HepG2 (cell line): ENCODE data around the gene DMTF1. TPM values are rescaled to one million over a fixed set of nuclear protein-coding genes. Genes with fewer than 3 reads are reported as not detected.
A peak's percentile ranks its signal among the peaks of the same experiment; 100 is the strongest.

Source experiments
- ATAC-seq: fragments of 200-7000 bp; cut with Tn5 transposase; 3 replicates; pipeline ENCODE4 v1.9.1; 2020; ENCODE audit warnings: mild to moderate bottlenecking, moderate library complexity
- BruUV-seq: library from RNA; stranded (reverse); fragments of 400-500 nt; replicated peaks from 2 replicates; lab custom pipeline; 2021; lab: Mats Ljungman, UMichigan
- CTCF ChIA-PET: fragments of 300-600 bp; formaldehyde crosslinking; extraction: SDS; loops from one replicate; lab custom pipeline; 2021; ENCODE audit warnings: low total read pairs, inconsistent platforms, low intra/inter-chr PET ratio; lab: Yijun Ruan, JAX
- POLR2A ChIA-PET: fragments of 350-600 bp; sonication (Branson Sonifier 250); formaldehyde crosslinking; loops from one replicate; lab custom pipeline; 2020; ENCODE audit warnings: antibody characterized with exemption, inconsistent platforms; lab: Yijun Ruan, JAX
- DNase-seq: peaks from one replicate; pipeline ENCODE4 v3.0.0-alpha.2; 2015; ENCODE audit warnings: low spot score
- FAIRE-seq: peaks from 3 replicates; lab custom pipeline; 2011; peaks lifted over from hg19 to GRCh38; lab: Jason Lieb, UNC
- H2AFZ ChIP-seq: one replicate; pipeline ENCODE4 v1.6.1; 2011; ENCODE audit warnings: low read length, inconsistent platforms
- H3K27ac ChIP-seq: fragments of 300-600 bp; 3 replicates; pipeline ENCODE4 v1.8.0; 2011; ENCODE audit warnings: mixed run types, mild to moderate bottlenecking, mixed read lengths, low read length, inconsistent platforms; ENCODE audit not compliant: insufficient read depth; ENCODE audit errors: extremely low read length
- H3K27me3 ChIP-seq, 2 experiments: fragments of 200-600 bp in 1 of 2; 2 replicates in 1 of 2; 3 replicates in 1 of 2; pipeline versions ENCODE4 v1.6.0 to v1.8.0; 2011; ENCODE audit warnings: low read length in 2 of 2, mild to moderate bottlenecking in 2 of 2, moderate library complexity in 2 of 2, inconsistent platforms in 1 of 2; ENCODE audit not compliant: insufficient read depth in 2 of 2, control insufficient read depth in 1 of 2
- H3K36me3 ChIP-seq, 2 experiments: fragments of 200-600 bp in 1 of 2; replicated peaks in 1 of 2; 2 replicates in 1 of 2; 3 replicates in 1 of 2; pipeline versions ENCODE4 v1.5.1 to v1.8.0; 2011; ENCODE audit warnings: low read length in 2 of 2, inconsistent platforms in 1 of 2; ENCODE audit not compliant: insufficient read depth in 2 of 2, control insufficient read depth in 1 of 2
- H3K4me1 ChIP-seq: 2 replicates; pipeline ENCODE4 v1.5.1; 2012; ENCODE audit warnings: low read length, inconsistent platforms; ENCODE audit not compliant: insufficient read depth
- H3K4me2 ChIP-seq: 2 replicates; pipeline ENCODE4 v1.6.0; 2011; ENCODE audit warnings: low read depth, low read length, inconsistent platforms
- H3K4me3 ChIP-seq, 3 experiments: fragments of 200-600 bp in 1 of 3; sonication (generic), shearing (Covaris generic) in 1 of 3; replicated peaks in 1 of 3; 2 replicates each; pipeline ENCODE4 v1.5.1; 2011 to 2016; ENCODE audit warnings: low read length in 3 of 3, inconsistent platforms in 2 of 3, low read depth in 2 of 3, mild to moderate bottlenecking in 2 of 3, control low read depth in 1 of 3, mixed read lengths in 1 of 3; ENCODE audit not compliant: insufficient read depth in 1 of 3
- H3K79me2 ChIP-seq: one replicate; pipeline ENCODE4 v1.6.1; 2011; ENCODE audit warnings: low read length, inconsistent platforms; ENCODE audit not compliant: insufficient read depth
- H3K9ac ChIP-seq: 2 replicates; pipeline ENCODE4 v1.6.0; 2011; ENCODE audit warnings: mild to moderate bottlenecking, low read depth, low read length, inconsistent platforms; ENCODE audit not compliant: insufficient read depth
- H3K9me3 ChIP-seq: 2 replicates; pipeline ENCODE4 v1.5.1; 2012; ENCODE audit warnings: mild to moderate bottlenecking, low read length
- H4K20me1 ChIP-seq: 2 replicates; pipeline ENCODE4 v1.6.0; 2011; ENCODE audit warnings: inconsistent platforms, mild to moderate bottlenecking, low read length, moderate library complexity; ENCODE audit not compliant: insufficient read depth
- JUNB ChIP-seq: sonication (generic); formaldehyde crosslinking; IDR thresholded peaks from 2 replicates; pipeline ENCODE4 v1.8.0; 2022; ENCODE audit warnings: missing genetic modification reagents, mild to moderate bottlenecking, borderline replicate concordance
- RBM22 ChIP-seq: fragments of 200-400 bp; formaldehyde crosslinking; optimal IDR thresholded peaks from 2 replicates; pipeline ENCODE3; 2017; ENCODE audit warnings: mild to moderate bottlenecking, low read length, moderate library complexity
- ZFY ChIP-seq: sonication (generic); formaldehyde crosslinking; IDR thresholded peaks from 2 replicates; pipeline ENCODE4 v1.4.0; 2020; ENCODE audit warnings: missing genetic modification reagents
- WGBS: methylation state at CpG from one replicate; pipeline ENCODE4 v1.1.6; 2017; ENCODE audit warnings: low lambda C conversion rate; 5-methylcytosine and 5-hydroxymethylcytosine counted together
- in situ Hi-C: cut with HindIII; loops from 2 replicates; pipeline ENCODE4 v1.10.0; 2017; ENCODE audit warnings: low pct_unique_long_range_greater_than_20kb; ENCODE audit not compliant: extremely low pct_ligation_motif_present
- intact Hi-C: fragments of 100-400 bp; cut with micrococcal nuclease; formaldehyde crosslinking; loops from one replicate; pipeline ENCODE4 v1.10.0; 2022; ENCODE audit not compliant: unreplicated experiment
- polyA plus RNA-seq, 8 experiments: library from polyadenylated mRNA; depleted of rRNA in 3 of 8; stranded (reverse) in 7 of 8; unstranded in 1 of 8; fragments of >200 nt; fragmentation: Illumina TruSeq in 4 of 8; extraction: Trizol in 4 of 8; gene quantifications; 2 replicates each; pipeline versions ENCODE4 v1.2.1 to v1.2.3, GENCODE V29; 2011 to 2016; ENCODE audit warnings: low read depth in 4 of 8, missing spikeins in 1 of 8, mixed read lengths in 1 of 8; ENCODE audit not compliant: insufficient read depth in 1 of 8
- total RNA-seq, 5 experiments: library from RNA; depleted of rRNA; stranded (reverse); fragments of >200 nt; fragmentation: Illumina TruSeq; extraction: Trizol; gene quantifications; 2 replicates each; pipeline ENCODE4 v1.2.3, GENCODE V29; 2016; ENCODE audit warnings: low read depth in 1 of 5
- TF ChIP-seq, protein P1 (sequence below): sonication (generic); formaldehyde crosslinking; IDR thresholded peaks from 2 replicates; pipeline ENCODE4 v1.9.0; 2022; ENCODE audit warnings: low read depth, missing genetic modification reagents

The DMTF1 gene
- total and polyA plus RNA-seq, 2 of the 13 experiments (the other 11 are each of a cell fraction or from before 2014, with no cell fraction given), result 45.8 to 132 TPM

DNA sequence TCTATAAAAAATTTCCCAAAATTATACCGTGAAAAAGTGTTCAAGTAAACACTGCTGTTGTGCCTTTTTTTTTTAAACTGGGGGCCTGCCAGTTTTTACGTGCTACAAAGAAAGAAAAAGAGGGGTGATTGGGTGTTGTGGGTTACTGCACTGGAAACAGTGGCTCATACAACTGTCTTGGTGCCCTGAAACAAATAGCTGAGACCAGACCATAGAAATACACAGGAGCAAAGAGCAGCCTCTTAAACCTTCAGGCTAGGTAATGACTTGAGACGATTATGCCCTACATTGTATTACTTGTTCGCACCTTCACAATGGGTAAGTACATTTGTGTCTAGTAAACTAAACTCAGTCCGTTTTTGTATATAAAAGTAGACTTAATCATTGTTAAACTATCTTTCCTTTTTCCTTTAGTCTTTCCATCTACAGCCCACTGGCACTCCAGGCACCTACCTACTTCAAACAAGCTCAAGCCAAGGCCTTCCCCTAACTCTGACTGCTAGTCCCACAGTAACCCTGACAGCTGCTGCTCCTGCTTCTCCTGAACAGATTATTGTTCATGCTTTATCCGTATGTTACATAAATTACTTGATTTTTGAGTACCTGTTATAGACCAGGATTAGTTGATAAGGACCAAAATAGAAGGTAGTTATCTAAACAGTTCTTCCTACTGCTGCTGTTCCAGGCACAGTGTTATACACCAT is 40.7 kb downstream of the DMTF1 start (continued):
- no peak for TF ChIP-seq JUNB (CRISPR knock-in tag)
- TF ChIP-seq, protein P1, sequence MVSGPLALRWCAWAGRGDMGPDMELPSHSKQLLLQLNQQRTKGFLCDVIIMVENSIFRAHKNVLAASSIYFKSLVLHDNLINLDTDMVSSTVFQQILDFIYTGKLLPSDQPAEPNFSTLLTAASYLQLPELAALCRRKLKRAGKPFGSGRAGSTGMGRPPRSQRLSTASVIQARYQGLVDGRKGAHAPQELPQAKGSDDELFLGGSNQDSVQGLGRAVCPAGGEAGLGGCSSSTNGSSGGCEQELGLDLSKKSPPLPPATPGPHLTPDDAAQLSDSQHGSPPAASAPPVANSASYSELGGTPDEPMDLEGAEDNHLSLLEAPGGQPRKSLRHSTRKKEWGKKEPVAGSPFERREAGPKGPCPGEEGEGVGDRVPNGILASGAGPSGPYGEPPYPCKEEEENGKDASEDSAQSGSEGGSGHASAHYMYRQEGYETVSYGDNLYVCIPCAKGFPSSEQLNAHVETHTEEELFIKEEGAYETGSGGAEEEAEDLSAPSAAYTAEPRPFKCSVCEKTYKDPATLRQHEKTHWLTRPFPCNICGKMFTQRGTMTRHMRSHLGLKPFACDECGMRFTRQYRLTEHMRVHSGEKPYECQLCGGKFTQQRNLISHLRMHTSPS, result no peak
- TF ChIP-seq, all 625 proteins: peak for 0

DNA sequence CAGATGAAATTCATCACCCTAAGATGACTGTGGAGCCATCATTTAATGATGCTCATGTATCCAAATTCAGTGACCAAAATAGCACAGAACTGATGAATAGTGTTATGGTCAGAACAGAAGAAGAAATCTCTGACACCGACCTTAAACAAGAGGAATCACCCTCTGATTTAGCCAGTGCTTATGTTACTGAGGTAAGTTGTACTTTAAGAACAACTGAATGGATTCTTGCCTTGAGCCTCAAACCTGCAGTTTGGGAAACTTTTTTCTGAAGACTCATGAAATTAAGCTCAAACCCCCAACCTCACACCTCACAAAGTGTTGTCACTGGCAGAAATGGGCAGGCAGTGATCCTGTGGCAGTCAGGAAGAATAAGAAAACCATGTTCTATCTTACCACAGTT is 41.7 kb downstream of the DMTF1 start:
- Histone ChIP-seq H3K4me3 (no peak overlapping the region), H3K27ac (no peak overlapping the region), H3K9me3 (no peaks in the 10 kb centered on the region), H3K79me2 (no peaks in the 10 kb centered on the region), H3K4me1 (no peaks in the 10 kb centered on the region), H2AFZ (no peak overlapping the region), H3K9ac (no peak overlapping the region), H4K20me1 (no peaks in the 10 kb centered on the region), H3K4me2 (no peak overlapping the region), H3K36me3 (peaks cover 11 to 72% of the 10 kb centered on the region in 2 experiments), H3K27me3 (no peaks in the 10 kb centered on the region)
- CTCF ChIA-PET, result no interaction called here
- no peak for TF ChIP-seq ZFY
- peak; percentile 25 for TF ChIP-seq RBM22
- intact Hi-C loops (no loop called here), in situ Hi-C loops (no loop called here)
- no peak for DNase-seq
- no peak for FAIRE-seq
- BruUV-seq, result no TSS peak
- no peak for ATAC-seq
- POLR2A ChIA-PET, result no interaction called here
- WGBS, result 100% methylated on average over 1 of the region's 1 CpG
